Trophoblast cell (in vitro differentiated cells and primary cell): ENCODE results near the gene RNF187.
"Not testable (repeated sequence)": the region's sequence is repeated elsewhere in the genome, so short reads cannot be mapped to it uniquely, and the experiment has no call there.

Source experiments
- DNase-seq, 2 donors: peaks; one replicate each; pipeline ENCODE4 v3.0.0-alpha.2; 2016
- H2AFZ ChIP-seq: 2 replicates; pipeline ENCODE4 v1.6.1; 2013; ENCODE audit warnings: low read length, moderate library complexity, mild to moderate bottlenecking; ENCODE audit not compliant: insufficient read depth, poor library complexity
- H2AK5ac ChIP-seq: 2 replicates; pipeline ENCODE4 v1.6.1; 2013; ENCODE audit warnings: mild to moderate bottlenecking, low read length
- H2BK120ac ChIP-seq: 2 replicates; pipeline ENCODE4 v1.6.1; 2013; ENCODE audit warnings: low read length, mild to moderate bottlenecking, moderate library complexity; ENCODE audit not compliant: insufficient read depth, poor library complexity
- H2BK12ac ChIP-seq: 2 replicates; pipeline ENCODE4 v1.6.1; 2013; ENCODE audit warnings: mild to moderate bottlenecking, low read length, moderate library complexity
- H2BK5ac ChIP-seq: 2 replicates; pipeline ENCODE4 v1.6.1; 2013; ENCODE audit warnings: low read length, low read depth, moderate library complexity, mild to moderate bottlenecking; ENCODE audit not compliant: poor library complexity
- H3K14ac ChIP-seq: 2 replicates; pipeline ENCODE4 v1.6.1; 2013; ENCODE audit warnings: mild to moderate bottlenecking, low read length
- H3K18ac ChIP-seq: 2 replicates; pipeline ENCODE4 v1.6.1; 2013; ENCODE audit warnings: mild to moderate bottlenecking, low read length
- H3K23ac ChIP-seq: 2 replicates; pipeline ENCODE4 v1.6.1; 2013; ENCODE audit warnings: low read length
- H3K27ac ChIP-seq: 2 replicates; pipeline ENCODE4 v1.5.1; 2013; ENCODE audit warnings: low read depth, mild to moderate bottlenecking, inconsistent platforms, low read length, moderate library complexity
- H3K27me3 ChIP-seq: 2 replicates; pipeline ENCODE4 v1.6.1; 2013; ENCODE audit warnings: inconsistent platforms, mild to moderate bottlenecking, low read length, moderate library complexity; ENCODE audit not compliant: insufficient read depth
- H3K36me3 ChIP-seq, 2 experiments: 1 replicate in 1 of 2; 2 replicates in 1 of 2; pipeline ENCODE4 v1.6.1; 2013; ENCODE audit warnings: low read length in 2 of 2, mild to moderate bottlenecking in 2 of 2, moderate library complexity in 1 of 2; ENCODE audit not compliant: insufficient read depth in 2 of 2, control insufficient read depth in 1 of 2
- H3K4ac ChIP-seq: 2 replicates; pipeline ENCODE4 v1.6.1; 2013; ENCODE audit warnings: low read depth, mild to moderate bottlenecking, low read length, moderate library complexity
- H3K4me1 ChIP-seq, 2 experiments: 1 replicate in 1 of 2; 2 replicates in 1 of 2; pipeline ENCODE4 v1.6.1; 2013; ENCODE audit warnings: low read length in 2 of 2, mild to moderate bottlenecking in 2 of 2, moderate library complexity in 1 of 2; ENCODE audit not compliant: insufficient read depth in 2 of 2, control insufficient read depth in 1 of 2
- H3K4me2 ChIP-seq: 2 replicates; pipeline ENCODE4 v1.6.1; 2013; ENCODE audit warnings: inconsistent platforms, mild to moderate bottlenecking, low read length, moderate library complexity
- H3K4me3 ChIP-seq: 2 replicates; pipeline ENCODE4 v1.5.1; 2013; ENCODE audit warnings: mild to moderate bottlenecking, low read depth, low read length, inconsistent platforms
- H3K79me1 ChIP-seq: one replicate; pipeline ENCODE4 v1.6.1; 2013; ENCODE audit warnings: low read length
- H3K79me2 ChIP-seq: 2 replicates; pipeline ENCODE4 v1.6.1; 2013; ENCODE audit warnings: low read length, mild to moderate bottlenecking; ENCODE audit not compliant: control insufficient read depth, insufficient read depth, poor library complexity
- H3K9ac ChIP-seq: 2 replicates; pipeline ENCODE4 v1.6.1; 2013; ENCODE audit warnings: mild to moderate bottlenecking, low read length
- H3K9me3 ChIP-seq: 2 replicates; pipeline ENCODE4 v1.6.1; 2013; ENCODE audit warnings: low read depth, mild to moderate bottlenecking, control low read depth, inconsistent platforms, low read length; ENCODE audit not compliant: insufficient read depth
- H4K12ac ChIP-seq: 2 replicates; pipeline ENCODE4 v1.6.1; 2013; ENCODE audit warnings: low read depth, mild to moderate bottlenecking, low read length, moderate library complexity
- H4K8ac ChIP-seq: 2 replicates; pipeline ENCODE4 v1.6.1; 2013; ENCODE audit warnings: low read depth, mild to moderate bottlenecking, low read length, moderate library complexity
- H4K91ac ChIP-seq: one replicate; pipeline ENCODE4 v1.6.1; 2013; ENCODE audit warnings: low read depth, mild to moderate bottlenecking, low read length, moderate library complexity
- WGBS: extraction: QIAGEN DNeasy Blood & Tissue Kit; methylation state at CpG from one replicate; pipeline ENCODE4 v1.1.7; 2013; ENCODE audit warnings: missing lambda C conversion rate; ENCODE audit not compliant: insufficient read length, insufficient coverage; ENCODE audit errors: extremely low coverage; 5-methylcytosine and 5-hydroxymethylcytosine counted together

Gene RNF187

DNA sequence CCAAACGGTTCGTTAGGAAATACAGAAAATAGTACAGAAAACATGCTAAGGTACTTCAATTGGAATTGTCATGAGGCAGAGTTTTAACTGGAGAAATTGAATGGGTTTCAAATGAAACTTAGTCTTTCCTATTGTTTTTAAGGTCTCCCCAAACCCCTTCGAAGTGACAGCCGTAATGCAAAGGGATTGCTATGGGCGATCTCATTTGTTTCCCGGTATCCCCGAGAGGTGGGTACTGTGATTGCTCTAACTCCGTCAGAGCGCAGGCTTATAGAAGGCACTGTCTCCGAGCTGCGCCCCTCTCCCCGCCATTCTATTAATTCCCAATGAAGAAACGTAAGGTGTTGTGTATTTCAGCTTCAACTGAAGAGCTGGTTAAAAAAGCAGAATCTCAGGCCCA is 22.0 kb upstream of the RNF187 start:
- Histone ChIP-seq H3K4me2 (no peak overlapping the region), H3K23ac (no peak overlapping the region), H2BK12ac (no peak overlapping the region), H3K9ac (no peak overlapping the region), H4K8ac (no peak overlapping the region), H2BK5ac (no peak overlapping the region), H3K27ac (no peak overlapping the region), H3K36me3 (no peaks in the 10 kb centered on the region), H3K4me3 (no peak overlapping the region), H3K14ac (no peak overlapping the region), H4K12ac (no peak overlapping the region), H3K9me3 (peaks cover 5% of the 10 kb centered on the region), H4K91ac (no peak overlapping the region), H2BK120ac (no peak overlapping the region), H3K18ac (no peak overlapping the region), H2AFZ (no peak overlapping the region), H2AK5ac (no peak overlapping the region), H3K79me1 (no peaks in the 10 kb centered on the region), H3K79me2 (no peaks in the 10 kb centered on the region), H3K4ac (no peak overlapping the region), H3K4me1 (peaks cover 4 to 7% of the 10 kb centered on the region in 2 experiments), H3K27me3 (peaks cover 32% of the 10 kb centered on the region)
- WGBS, result no CpG with 5 or more reads among the region's 13 CpGs
- DNase-seq, result no peak

GRCh38 chr1:228465571-228466146 is 21.5 kb upstream of the RNF187 start:
- no peak for DNase-seq
- no CpG with 5 or more reads among the region's 8 CpGs for WGBS
- Histone ChIP-seq H3K4me2 (no peak overlapping the region), H3K4me3 (no peak overlapping the region), H3K36me3 (no peaks in the 10 kb centered on the region), H3K4me1 (peaks cover 4 to 7% of the 10 kb centered on the region in 2 experiments), H4K12ac (no peak overlapping the region), H2AK5ac (no peak overlapping the region), H3K9ac (peak overlapping the region; percentile 65), H3K27ac (no peak overlapping the region), H3K79me2 (no peaks in the 10 kb centered on the region), H2BK5ac (no peak overlapping the region), H4K8ac (no peak overlapping the region), H2BK120ac (no peak overlapping the region), H3K4ac (no peak overlapping the region), H3K9me3 (peaks cover 5% of the 10 kb centered on the region), H2BK12ac (no peak overlapping the region), H3K18ac (no peak overlapping the region), H4K91ac (no peak overlapping the region), H3K14ac (no peak overlapping the region), H3K79me1 (no peaks in the 10 kb centered on the region), H3K23ac (no peak overlapping the region), H2AFZ (no peak overlapping the region), H3K27me3 (peaks cover 32% of the 10 kb centered on the region)

GRCh38 chr1:228468188-228468587 is 19.0 kb upstream of the RNF187 start:
- not testable (repeated sequence) for H3K4me2 ChIP-seq, H3K9ac ChIP-seq, H2BK5ac ChIP-seq, H4K8ac ChIP-seq, H2AK5ac ChIP-seq, H3K79me2 ChIP-seq, H4K91ac ChIP-seq, H2AFZ ChIP-seq, H3K79me1 ChIP-seq, H3K4me1 ChIP-seq, H3K4me3 ChIP-seq, DNase-seq, H3K18ac ChIP-seq, H3K14ac ChIP-seq, H2BK12ac ChIP-seq, H3K36me3 ChIP-seq, H4K12ac ChIP-seq, H3K9me3 ChIP-seq, H3K4ac ChIP-seq, H2BK120ac ChIP-seq, H3K27ac ChIP-seq, H3K23ac ChIP-seq
- peaks cover 32% of the 10 kb centered on the region for H3K27me3 ChIP-seq
- no CpG with 5 or more reads among the region's 2 CpGs for WGBS

DNA sequence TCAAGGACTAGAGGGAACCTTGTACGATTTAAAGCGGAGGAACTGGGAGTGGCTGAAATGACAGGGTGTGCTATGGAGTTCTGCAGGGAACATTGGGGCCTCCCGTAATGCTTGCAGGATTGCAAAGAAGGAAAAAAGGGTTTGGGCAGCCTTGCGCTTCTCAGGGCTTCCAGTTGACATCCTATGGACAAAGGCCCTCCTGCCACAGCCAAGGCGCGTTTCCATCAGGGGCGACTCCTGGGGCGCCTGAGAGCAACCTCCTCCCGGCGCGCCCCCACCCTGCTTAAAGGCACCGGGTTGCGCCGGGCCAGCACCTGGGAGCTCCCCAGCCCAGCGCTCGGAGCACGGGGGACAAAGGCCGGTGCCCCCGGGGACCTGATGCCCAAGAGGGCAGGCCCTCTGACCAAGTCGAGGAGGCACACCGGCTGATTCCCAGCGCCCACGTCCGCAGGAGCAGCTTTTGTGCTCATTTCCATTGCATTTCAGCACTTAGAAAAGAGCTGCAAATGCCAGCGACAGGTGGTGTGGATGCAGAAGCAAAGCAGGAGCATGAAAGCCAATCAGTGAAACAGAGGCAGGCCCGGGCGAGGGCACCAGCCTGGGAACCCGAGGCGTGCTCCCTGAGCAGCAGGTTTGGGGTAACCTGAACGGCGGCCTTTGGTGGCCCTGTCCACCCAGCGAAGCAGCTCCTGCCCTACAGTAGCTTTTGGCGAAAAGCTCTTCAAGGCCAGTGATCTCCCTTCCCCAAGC is 17.6 kb upstream of the RNF187 start:
- no peak overlapping the region for H4K8ac ChIP-seq
- no peak overlapping the region for H3K4ac ChIP-seq
- no peak overlapping the region for H2AK5ac ChIP-seq
- no peak overlapping the region for H2BK5ac ChIP-seq
- H3K23ac ChIP-seq, result no peak overlapping the region
- no peak overlapping the region for H3K18ac ChIP-seq
- H3K4me1 ChIP-seq, result no peaks in the 10 kb centered on the region
- H4K91ac ChIP-seq, result no peak overlapping the region
- no peak overlapping the region for H3K27ac ChIP-seq
- H3K9me3 ChIP-seq, result no peaks in the 10 kb centered on the region
- no peak overlapping the region for H3K9ac ChIP-seq
- H3K27me3 ChIP-seq, result peaks cover 23% of the 10 kb centered on the region
- no peak overlapping the region for H3K14ac ChIP-seq
- no peak overlapping the region for H2BK120ac ChIP-seq
- no peak overlapping the region for H4K12ac ChIP-seq
- H3K79me1 ChIP-seq, result no peaks in the 10 kb centered on the region
- no peaks in the 10 kb centered on the region for H3K79me2 ChIP-seq
- H3K4me2 ChIP-seq, result no peak overlapping the region
- H3K4me3 ChIP-seq, result no peak overlapping the region
- no peak overlapping the region for H2AFZ ChIP-seq
- no peaks in the 10 kb centered on the region for H3K36me3 ChIP-seq
- H2BK12ac ChIP-seq, result no peak overlapping the region
- WGBS, result no CpG with 5 or more reads among the region's 33 CpGs
- DNase-seq, result no peak
